IMR-90 (cell line): Measurements from ENCODE around the gene RBPJ. TPM values are rescaled to one million over a fixed set of nuclear protein-coding genes. Genes with fewer than 3 reads are reported as not detected.

Source experiments
- ATAC-seq: fragments of 200-7000 bp; cut with Tn5 transposase; 2 replicates; pipeline ENCODE4 v1.9.1; 2020; ENCODE audit warnings: low read depth, mild to moderate bottlenecking, moderate library complexity
- BruUV-seq: library from RNA; stranded (reverse); fragments of 400-500 nt; replicated peaks from 2 replicates; lab custom pipeline; 2021; lab: Mats Ljungman, UMichigan
- CTCF ChIA-PET: fragments of 300-600 bp; formaldehyde crosslinking; extraction: SDS; loops from one replicate; lab custom pipeline; 2021; ENCODE audit warnings: antibody characterized with exemption; lab: Yijun Ruan, JAX
- POLR2A ChIA-PET: fragments of 300-600 bp; sonication (Branson Sonifier 250); formaldehyde crosslinking; loops from one replicate; lab custom pipeline; 2022; ENCODE audit warnings: antibody characterized with exemption; ENCODE audit not compliant: unreplicated experiment; lab: Charles Lee
- DNase-seq: peaks from one replicate; pipeline ENCODE4 v3.0.0; 2013
- H2AFZ ChIP-seq: replicated peaks from 2 replicates; pipeline ENCODE3; 2013; ENCODE audit warnings: low read length, mild to moderate bottlenecking; ENCODE audit not compliant: poor library complexity
- H2AK5ac ChIP-seq: 2 replicates; pipeline ENCODE4 v1.6.1; 2013; ENCODE audit warnings: low read depth, low read length, inconsistent platforms
- H2AK9ac ChIP-seq: replicated peaks from 2 replicates; pipeline ENCODE3; 2013; ENCODE audit warnings: mild to moderate bottlenecking, low read depth, low read length, moderate library complexity; ENCODE audit not compliant: poor library complexity
- H2BK120ac ChIP-seq: 2 replicates; pipeline ENCODE4 v1.6.1; 2013; ENCODE audit warnings: low read depth, low read length, inconsistent platforms
- H2BK15ac ChIP-seq: 3 replicates; pipeline ENCODE4 v1.6.1; 2013; ENCODE audit warnings: low read depth, low read length, inconsistent platforms
- H2BK20ac ChIP-seq: 2 replicates; pipeline ENCODE4 v1.6.1; 2013; ENCODE audit warnings: low read depth, mild to moderate bottlenecking, inconsistent platforms, low read length, moderate library complexity
- H2BK5ac ChIP-seq: 2 replicates; pipeline ENCODE4 v1.6.1; 2013; ENCODE audit warnings: mild to moderate bottlenecking, low read depth, low read length, inconsistent platforms; ENCODE audit not compliant: poor library complexity, severe bottlenecking
- H3K14ac ChIP-seq: replicated peaks from 2 replicates; pipeline ENCODE4 v1.6.1; 2013; ENCODE audit warnings: low read depth, low read length, inconsistent platforms
- H3K18ac ChIP-seq: 2 replicates; pipeline ENCODE4 v1.6.1; 2013; ENCODE audit warnings: low read depth, low read length, control low read depth
- H3K23ac ChIP-seq: 2 replicates; pipeline ENCODE4 v1.6.1; 2013; ENCODE audit warnings: low read depth, low read length, inconsistent platforms
- H3K27ac ChIP-seq: 2 replicates; pipeline ENCODE4 v1.5.1; 2013; ENCODE audit warnings: mild to moderate bottlenecking, control low read depth, low read length; ENCODE audit not compliant: insufficient read depth
- H3K27me3 ChIP-seq: 2 replicates; pipeline ENCODE4 v1.6.1; 2013; ENCODE audit warnings: low read length; ENCODE audit not compliant: control insufficient read depth, insufficient read depth
- H3K36me3 ChIP-seq: 2 replicates; pipeline ENCODE4 v1.6.1; 2013; ENCODE audit warnings: low read length, mixed read lengths; ENCODE audit not compliant: control insufficient read depth, insufficient read depth
- H3K4ac ChIP-seq: 2 replicates; pipeline ENCODE4 v1.6.1; 2013; ENCODE audit warnings: low read depth, low read length, inconsistent platforms
- H3K4me1 ChIP-seq: 2 replicates; pipeline ENCODE4 v1.6.1; 2013; ENCODE audit warnings: low read length, mixed read lengths; ENCODE audit not compliant: control insufficient read depth, insufficient read depth
- H3K4me2 ChIP-seq: 2 replicates; pipeline ENCODE4 v1.6.1; 2013; ENCODE audit warnings: low read depth, mild to moderate bottlenecking, control low read depth, low read length, moderate library complexity
- H3K4me3 ChIP-seq: 2 replicates; pipeline ENCODE4 v1.5.1; 2013; ENCODE audit warnings: low read depth, mild to moderate bottlenecking, control low read depth, low read length, moderate library complexity; ENCODE audit not compliant: insufficient read depth
- H3K56ac ChIP-seq: 2 replicates; pipeline ENCODE4 v1.6.1; 2013; ENCODE audit warnings: low read length, inconsistent platforms; ENCODE audit not compliant: insufficient read depth; ENCODE audit errors: extremely low read depth
- H3K79me1 ChIP-seq, 2 experiments: 2 replicates each; pipeline ENCODE4 v1.6.1; 2013; ENCODE audit warnings: low read length in 2 of 2, inconsistent platforms in 1 of 2, low read depth in 1 of 2
- H3K9ac ChIP-seq: 2 replicates; pipeline ENCODE4 v1.6.1; 2013; ENCODE audit warnings: low read depth, low read length, control low read depth
- H3K9me1 ChIP-seq: 2 replicates; pipeline ENCODE4 v1.6.1; 2013; ENCODE audit warnings: low read length, inconsistent platforms; ENCODE audit not compliant: insufficient read depth
- H3K9me3 ChIP-seq: 2 replicates; pipeline ENCODE4 v1.6.1; 2013; ENCODE audit warnings: low read length; ENCODE audit not compliant: control insufficient read depth, insufficient read depth
- H4K20me1 ChIP-seq: 2 replicates; pipeline ENCODE4 v1.6.1; 2013; ENCODE audit warnings: low read length, inconsistent platforms; ENCODE audit not compliant: insufficient read depth
- H4K5ac ChIP-seq: 2 replicates; pipeline ENCODE4 v1.6.1; 2013; ENCODE audit warnings: mild to moderate bottlenecking, low read depth, low read length, control low read depth
- H4K8ac ChIP-seq, 2 experiments: 2 replicates each; pipeline ENCODE4 v1.6.1; 2013; ENCODE audit warnings: low read depth in 2 of 2, low read length in 2 of 2, control low read depth in 1 of 2, inconsistent platforms in 1 of 2
- H4K91ac ChIP-seq: 2 replicates; pipeline ENCODE4 v1.6.1; 2013; ENCODE audit warnings: low read depth, low read length, inconsistent platforms; ENCODE audit not compliant: insufficient read depth
- POLR2A ChIP-seq: IDR thresholded peaks from 2 replicates; pipeline ENCODE4 v1.6.1; 2012; ENCODE audit warnings: mild to moderate bottlenecking, low read depth, low read length
- RAD21 ChIP-seq: IDR thresholded peaks from 2 replicates; pipeline ENCODE4 v1.6.1; 2012; ENCODE audit warnings: low read length, improper control_type of control experiment
- WGBS, 2 experiments: methylation state at CpG; one replicate each; pipeline versions ENCODE4 v1.1.5 to v1.1.7; 2013; ENCODE audit warnings: missing lambda C conversion rate in 2 of 2; ENCODE audit not compliant: insufficient read length in 1 of 2; ENCODE audit errors: extremely low coverage in 2 of 2; 5-methylcytosine and 5-hydroxymethylcytosine counted together
- dilution Hi-C: fragments of 300-500 bp; cut with HindIII; formaldehyde crosslinking; loops from one replicate; pipeline ENCODE4 v1.14.3; 2018; ENCODE audit warnings: low sequenced_read_pairs; ENCODE audit not compliant: unreplicated experiment
- in situ Hi-C: fragments of 300-500 bp; cut with MboI; formaldehyde crosslinking; loops from 3 replicates; pipeline ENCODE4 v1.14.3; 2019; ENCODE audit warnings: low sequenced_read_pairs, inconsistent platforms, mixed read lengths
- intact Hi-C: fragments of 100-400 bp; cut with micrococcal nuclease; formaldehyde crosslinking; loops from 2 replicates; pipeline ENCODE4 v1.10.0; 2022
- polyA plus RNA-seq, 3 experiments: library from polyadenylated mRNA; depleted of rRNA; stranded (reverse); fragments of >200 nt; gene quantifications; 2 replicates each; pipeline ENCODE4 v1.2.3, GENCODE V29; 2012; ENCODE audit warnings: low replicate concordance in 1 of 3
- total RNA-seq: library from RNA; depleted of rRNA; stranded (reverse); fragments of >200 nt; gene quantifications from 2 replicates; pipeline ENCODE4 v1.2.3, GENCODE V29; 2012
- TF ChIP-seq, protein P1 (sequence below): fragments of 150-350 bp; IDR thresholded peaks from 2 replicates; pipeline ENCODE4 v1.6.1; 2016; ENCODE audit warnings: low read depth, mild to moderate bottlenecking, low read length, moderate library complexity, borderline replicate concordance

The RBPJ gene
- total and polyA plus RNA-seq, 2 of the 4 experiments (the other 2 are of a cell fraction): 50.3 to 148 TPM

DNA sequence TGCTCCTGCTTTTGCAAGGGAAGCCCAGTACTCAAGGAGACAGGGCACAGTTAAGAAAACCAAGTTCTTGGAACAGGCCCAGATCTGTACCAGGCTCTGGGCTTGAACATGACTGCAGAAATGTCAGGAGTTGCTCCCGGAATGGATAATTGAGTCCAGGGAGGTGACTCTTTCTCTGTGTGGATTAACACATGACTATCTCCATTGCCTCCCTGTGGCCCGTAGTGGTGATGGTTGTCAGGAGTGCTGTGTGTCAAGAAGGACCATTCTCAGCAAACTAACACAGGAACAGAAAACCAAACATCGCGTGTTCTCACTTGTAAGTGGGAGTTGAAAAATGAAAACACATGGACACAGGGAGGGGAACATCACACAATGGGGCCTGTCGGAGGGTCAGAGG, 129.6 kb downstream of the RBPJ start:
- Histone ChIP-seq H4K8ac (no peak overlapping the region), H2BK20ac (no peak overlapping the region), H3K9me3 (peaks cover 8% of the 10 kb centered on the region), H3K36me3 (no peaks in the 10 kb centered on the region), H2AFZ (no peak overlapping the region), H2AK9ac (no peak overlapping the region), H3K14ac (no peak overlapping the region), H3K9ac (no peak overlapping the region), H4K91ac (no peak overlapping the region), H3K27ac (no peak overlapping the region), H3K18ac (no peak overlapping the region), H3K9me1 (no peaks in the 10 kb centered on the region), H3K4ac (no peak overlapping the region), H3K56ac (no peak overlapping the region), H2BK120ac (no peak overlapping the region), H4K5ac (no peak overlapping the region), H3K4me2 (no peak overlapping the region), H3K27me3 (0 out of 2 replicates have a peak, but pooled peaks cover 3% of the 10 kb centered on the region), H2BK15ac (no peak overlapping the region), H2AK5ac (no peak overlapping the region), H2BK5ac (no peak overlapping the region), H3K4me1 (no peaks in the 10 kb centered on the region), H4K20me1 (no peaks in the 10 kb centered on the region), H3K23ac (no peak overlapping the region), H3K79me1 (no peaks in the 10 kb centered on the region), H3K4me3 (no peak overlapping the region)
- BruUV-seq: no TSS peak
- ATAC-seq: peak; percentile 12; the same call in 1 of the 2 replicates
- dilution Hi-C loops (no loop called here), in situ Hi-C loops (loop anchor here (10.0 to 25.0 kb wide), 2 partner anchors 274 to 562 kb away; no protein-coding TSS in a partner anchor), intact Hi-C loops (no loop called here)
- POLR2A ChIA-PET: no interaction called here
- no peak for TF ChIP-seq RAD21
- no peak for TF ChIP-seq POLR2A
- TF ChIP-seq, protein P1, sequence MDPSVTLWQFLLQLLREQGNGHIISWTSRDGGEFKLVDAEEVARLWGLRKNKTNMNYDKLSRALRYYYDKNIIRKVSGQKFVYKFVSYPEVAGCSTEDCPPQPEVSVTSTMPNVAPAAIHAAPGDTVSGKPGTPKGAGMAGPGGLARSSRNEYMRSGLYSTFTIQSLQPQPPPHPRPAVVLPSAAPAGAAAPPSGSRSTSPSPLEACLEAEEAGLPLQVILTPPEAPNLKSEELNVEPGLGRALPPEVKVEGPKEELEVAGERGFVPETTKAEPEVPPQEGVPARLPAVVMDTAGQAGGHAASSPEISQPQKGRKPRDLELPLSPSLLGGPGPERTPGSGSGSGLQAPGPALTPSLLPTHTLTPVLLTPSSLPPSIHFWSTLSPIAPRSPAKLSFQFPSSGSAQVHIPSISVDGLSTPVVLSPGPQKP: no peak
- DNase-seq: no peak
- no CpG with 5 or more reads among the region's 5 CpGs for WGBS, 2 experiments
- CTCF ChIA-PET: interaction anchor here (1.8 kb wide), 1 partner anchor 271 kb away, joined by 4 read pairs; no protein-coding TSS in a partner anchor
